HEK293T (cell line): ENCODE results near the gene PPP1CA.

ENCODE experiments used
- CTCF ChIA-PET: fragments of 350-600 bp; formaldehyde crosslinking; extraction: SDS; loops from one replicate; lab custom pipeline; 2021; ENCODE audit warnings: antibody characterized with exemption, inconsistent platforms; lab: Yijun Ruan, JAX
- POLR2A ChIA-PET: fragments of 350-600 bp; formaldehyde crosslinking; extraction: SDS; loops from one replicate; lab custom pipeline; 2020; ENCODE audit warnings: antibody characterized with exemption, inconsistent platforms; lab: Yijun Ruan, JAX
- DNase-seq: peaks from one replicate; pipeline ENCODE4 v3.0.0; 2012; ENCODE audit warnings: mixed read lengths; ENCODE audit errors: extremely low spot score
- ARNT ChIP-seq: fragments of 450-650 bp; IDR thresholded peaks from 2 replicates; pipeline ENCODE4 v1.6.1; 2017; ENCODE audit warnings: mild to moderate bottlenecking
- BHLHE40 ChIP-seq: fragments of 450-650 bp; IDR thresholded peaks from 2 replicates; pipeline ENCODE4 v1.6.1; 2016; ENCODE audit warnings: mild to moderate bottlenecking, moderate library complexity, borderline replicate concordance
- CTBP1 ChIP-seq: fragments of 450-650 bp; IDR thresholded peaks from 2 replicates; pipeline ENCODE4 v1.6.1; 2016; ENCODE audit warnings: borderline replicate concordance
- ELF4 ChIP-seq: fragments of 450-650 bp; IDR thresholded peaks from 2 replicates; pipeline ENCODE4 v1.6.1; 2017; ENCODE audit warnings: antibody characterized with exemption
- FOXA1 ChIP-seq: fragments of 450-650 bp; IDR thresholded peaks from 2 replicates; pipeline ENCODE4 v1.6.1; 2016; ENCODE audit warnings: mild to moderate bottlenecking
- FOXK2 ChIP-seq: fragments of 450-650 bp; IDR thresholded peaks from 2 replicates; pipeline ENCODE4 v1.6.1; 2016; ENCODE audit warnings: mild to moderate bottlenecking
- FOXM1 ChIP-seq: fragments of 450-650 bp; IDR thresholded peaks from 2 replicates; pipeline ENCODE4 v1.6.1; 2017; ENCODE audit warnings: mild to moderate bottlenecking, borderline replicate concordance
- HDGF ChIP-seq: fragments of 450-650 bp; IDR thresholded peaks from 2 replicates; pipeline ENCODE4 v1.6.1; 2017; ENCODE audit warnings: antibody characterized with exemption, borderline replicate concordance
- L3MBTL2 ChIP-seq: fragments of 450-650 bp; conservative IDR thresholded peaks from 2 replicates; pipeline ENCODE4 v1.6.1; 2016; ENCODE audit warnings: mild to moderate bottlenecking
- LEF1 ChIP-seq: fragments of 450-650 bp; IDR thresholded peaks from 2 replicates; pipeline ENCODE4 v1.6.1; 2017; ENCODE audit warnings: mild to moderate bottlenecking, borderline replicate concordance
- NFRKB ChIP-seq: fragments of 450-650 bp; IDR thresholded peaks from 2 replicates; pipeline ENCODE4 v1.6.1; 2016; ENCODE audit warnings: mild to moderate bottlenecking, moderate library complexity
- PKNOX1 ChIP-seq: fragments of 450-650 bp; IDR thresholded peaks from 2 replicates; pipeline ENCODE4 v1.6.1; 2016
- SP1 ChIP-seq: fragments of 450-650 bp; IDR thresholded peaks from 2 replicates; pipeline ENCODE4 v1.6.1; 2017
- SUZ12 ChIP-seq: fragments of 450-650 bp; IDR thresholded peaks from 2 replicates; pipeline ENCODE4 v1.6.1; 2016; ENCODE audit warnings: mild to moderate bottlenecking
- TARDBP ChIP-seq: fragments of 450-650 bp; IDR thresholded peaks from 2 replicates; pipeline ENCODE4 v1.6.1; 2016
- ZNF384 ChIP-seq: fragments of 450-650 bp; IDR thresholded peaks from 2 replicates; pipeline ENCODE4 v1.6.1; 2016

PPP1CA gene

GRCh38 chr11:67409261-67409666, 7.6 kb upstream of the PPP1CA start:
- ChIA-PET CTCF (no interaction called here), POLR2A (no interaction called here)
- no peak for DNase-seq
- TF ChIP-seq PKNOX1 (no peak), ARNT (no peak), ELF4 (no peak), NFRKB (no peak), FOXK2 (no peak), L3MBTL2 (no peak), CTBP1 (no peak), LEF1 (no peak), TARDBP (no peak), HDGF (no peak), SUZ12 (no peak)

- DNase-seq: no peak
- ChIA-PET CTCF (no interaction called here), POLR2A (interaction anchor here (1.9 kb wide), 1 partner anchor 11 kb away, joined by 6 read pairs; no protein-coding TSS in a partner anchor)
- no peak for TF ChIP-seq SP1
- no peak for TF ChIP-seq BHLHE40
- TF ChIP-seq ELF4: no peak
- TF ChIP-seq LEF1: no peak
- TF ChIP-seq TARDBP: no peak
- no peak for TF ChIP-seq PKNOX1
- TF ChIP-seq ARNT: no peak
- no peak for TF ChIP-seq CTBP1
- TF ChIP-seq SUZ12: no peak
- TF ChIP-seq HDGF: no peak
- no peak for TF ChIP-seq L3MBTL2
- no peak for TF ChIP-seq FOXA1
- TF ChIP-seq FOXK2: no peak
These were observed 7.0 kb upstream of the PPP1CA start for GRCh38 chr11:67408437-67409200.

GRCh38 chr11:67407688-67408163, 6.1 kb upstream of the PPP1CA start:
- DNase-seq: no peak
- ChIA-PET POLR2A (interaction anchor here (1.6 to 1.9 kb wide), 2 partner anchors 12 to 16 kb away, joined by 6 to 7 read pairs; partner anchors contain the start of gene RAD9A), CTCF (interaction anchor here (1.0 to 1.2 kb wide), 2 partner anchors 13 to 61 kb away, joined by 3 to 4 read pairs; partner anchors contain the start of gene TMEM134)
- TF ChIP-seq SP1 (no peak), L3MBTL2 (no peak), FOXK2 (no peak), ARNT (no peak), HDGF (no peak), PKNOX1 (no peak), ELF4 (no peak), SUZ12 (no peak), ZNF384 (no peak), FOXM1 (no peak)

GRCh38 chr11:67406969-67407687, 5.5 kb upstream of the PPP1CA start:
- DNase-seq: no peak
- TF ChIP-seq FOXK2 (no peak), PKNOX1 (no peak), CTBP1 (no peak), ZNF384 (no peak), L3MBTL2 (no peak), NFRKB (no peak), TARDBP (no peak), SUZ12 (no peak), ELF4 (no peak)
- POLR2A ChIA-PET: interaction anchor here (1.6 to 1.9 kb wide), 2 partner anchors 13 to 16 kb away, joined by 6 to 7 read pairs; partner anchors contain the start of gene RAD9A
- CTCF ChIA-PET: interaction anchor here (1.0 to 1.2 kb wide), 2 partner anchors 14 to 61 kb away, joined by 3 to 4 read pairs; partner anchors contain the start of gene TMEM134

- CTCF ChIA-PET: interaction anchor here (1.0 kb wide), 1 partner anchor 62 kb away, joined by 3 read pairs; the partner anchor contains the start of gene TMEM134
- no peak for DNase-seq
- TF ChIP-seq PKNOX1 (no peak), LEF1 (no peak), HDGF (no peak), CTBP1 (no peak), NFRKB (no peak), FOXA1 (no peak), SUZ12 (no peak), ARNT (no peak), ELF4 (no peak), BHLHE40 (no peak), TARDBP (no peak), FOXM1 (no peak)
- POLR2A ChIA-PET: interaction anchor here (1.6 kb wide), 1 partner anchor 15 kb away, joined by 7 read pairs; the partner anchor contains the start of gene RAD9A
These were observed 4.8 kb upstream of the PPP1CA start for GRCh38 chr11:67406420-67406968.
